CD4-positive, alpha-beta T cell treated with Interferon gamma for 1 hour (primary cell): Measurements from ENCODE around the gene TSPY9.
"Not testable (repeated sequence)": the region's sequence is repeated elsewhere in the genome, so short reads cannot be mapped to it uniquely, and the experiment has no call there.

Source experiments
- DNase-seq: peaks from one replicate; pipeline ENCODE4 v3.0.0-alpha.2; 2020

TSPY9 gene, protein sequence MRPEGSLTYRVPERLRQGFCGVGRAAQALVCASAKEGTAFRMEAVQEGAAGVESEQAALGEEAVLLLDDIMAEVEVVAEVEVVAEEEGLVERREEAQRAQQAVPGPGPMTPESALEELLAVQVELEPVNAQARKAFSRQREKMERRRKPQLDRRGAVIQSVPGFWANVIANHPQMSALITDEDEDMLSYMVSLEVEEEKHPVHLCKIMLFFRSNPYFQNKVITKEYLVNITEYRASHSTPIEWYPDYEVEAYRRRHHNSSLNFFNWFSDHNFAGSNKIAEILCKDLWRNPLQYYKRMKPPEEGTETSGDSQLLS

GRCh38 chrY:9486967-9487366, at the start of gene TSPY9:
Gene TSPY9, plus strand, starts transcription at chrY:9487267. Its CDS starts 46 bp downstream, at chrY:9487313.
- not testable (repeated sequence) for DNase-seq

DNA sequence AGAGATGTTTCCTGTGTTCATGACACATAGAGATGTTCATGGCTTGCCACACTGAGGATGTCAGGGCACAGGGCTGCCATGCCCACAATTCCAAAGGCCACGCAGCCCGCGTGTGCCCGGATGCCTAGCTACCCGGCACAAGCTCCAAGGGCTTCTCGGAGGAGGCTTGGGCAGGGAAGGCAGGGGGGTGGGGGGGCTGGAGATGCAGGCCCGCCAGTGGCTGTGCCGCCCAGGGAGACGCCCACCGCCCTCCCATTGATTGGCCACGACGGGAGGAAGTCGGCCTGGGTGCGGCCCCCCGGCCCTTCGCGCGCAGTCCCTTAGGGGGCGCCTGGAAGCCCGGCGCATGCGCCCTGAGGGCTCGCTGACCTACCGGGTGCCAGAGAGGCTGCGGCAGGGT, 20.4 kb upstream of the TSPY9 start, which contains the start of gene TSPY1:
Gene TSPY1, plus strand, starts transcription at position 301 of the 400 bp plus-strand sequence. Its CDS starts 46 bp downstream, at position 347.
- DNase-seq, result not testable (repeated sequence)

GRCh38 chrY:9504396-9504795, 17.3 kb downstream of the TSPY9 start:
- DNase-seq, result not testable (repeated sequence)

DNA sequence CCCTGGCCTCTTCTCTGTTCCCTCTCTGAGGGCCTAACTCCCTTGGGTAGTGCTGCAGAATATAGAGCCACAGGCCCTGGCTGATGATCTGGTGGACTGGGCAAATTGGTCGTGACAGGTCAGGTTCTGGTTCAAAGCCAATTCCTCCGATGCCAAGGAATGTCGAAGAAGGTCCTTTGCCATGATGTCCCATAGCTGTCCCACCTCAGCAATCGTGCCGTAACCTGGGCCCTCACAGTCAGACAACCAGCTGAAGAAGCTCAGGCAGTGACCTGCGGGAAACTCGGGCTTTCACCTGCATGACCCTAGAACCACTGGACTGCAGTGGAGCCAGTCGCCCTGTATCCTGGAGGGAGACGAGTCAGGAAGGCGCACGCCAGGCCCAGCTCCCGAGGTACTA, 29.2 kb downstream of the TSPY9 start:
- DNase-seq, result not testable (repeated sequence)

DNA sequence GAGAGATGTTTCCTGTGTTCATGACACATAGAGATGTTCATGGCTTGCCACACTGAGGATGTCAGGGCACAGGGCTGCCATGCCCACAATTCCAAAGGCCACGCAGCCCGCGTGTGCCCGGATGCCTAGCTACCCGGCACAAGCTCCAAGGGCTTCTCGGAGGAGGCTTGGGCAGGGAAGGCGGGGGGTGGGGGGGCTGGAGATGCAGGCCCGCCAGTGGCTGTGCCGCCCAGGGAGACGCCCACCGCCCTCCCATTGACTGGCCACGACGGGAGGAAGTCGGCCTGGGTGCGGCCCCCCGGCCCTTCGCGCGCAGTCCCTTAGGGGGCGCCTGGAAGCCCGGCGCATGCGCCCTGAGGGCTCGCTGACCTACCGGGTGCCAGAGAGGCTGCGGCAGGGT, 40.5 kb downstream of the TSPY9 start, which contains the start of gene TSPY10:
Gene TSPY10, plus strand, starts transcription at position 301 of the 400 bp plus-strand sequence. Its CDS starts 46 bp downstream, at position 347.
- not testable (repeated sequence) for DNase-seq
